SIG-M5 (cell line): ENCODE data around the gene AK9.
"Not testable (repeated sequence)": the region's sequence is repeated elsewhere in the genome, so short reads cannot be mapped to it uniquely, and the experiment has no call there.

Source experiments
- DNase-seq: peaks from one replicate; lab custom pipeline; 2025; lab: John Stamatoyannopoulos, UW

Gene AK9

GRCh38 chr6:109690737-109691621 lies at the start of gene AK9, which contains the start of gene FIG4:
AK9 (minus strand) TSS chr6:109691202; CDS start chr6:109675745, 15,457 bp downstream.
FIG4 (plus strand) TSS chr6:109691296; CDS start chr6:109691436, 140 bp downstream.
- DNase-seq, result peak; percentile 52

DNA sequence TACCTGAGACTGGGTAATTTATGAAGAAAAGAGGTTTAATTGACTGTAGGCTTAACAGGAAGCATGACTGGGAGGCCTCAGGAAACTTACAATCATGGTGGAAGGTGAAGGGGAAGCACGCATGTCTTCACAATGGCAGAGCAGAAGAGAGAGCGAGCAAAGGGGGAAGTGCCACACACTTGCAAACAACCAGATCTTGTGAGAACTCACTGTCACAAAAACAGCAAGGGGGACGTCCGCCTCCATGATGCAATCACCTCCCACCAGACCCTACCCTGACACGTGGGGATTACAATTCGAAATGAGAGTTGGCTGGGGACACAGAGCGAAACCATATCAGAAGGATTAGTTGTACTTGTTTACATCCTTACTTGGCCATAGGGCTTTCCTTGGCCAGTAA lies 49.8 kb upstream of the AK9 start:
- DNase-seq, result no peak

DNA sequence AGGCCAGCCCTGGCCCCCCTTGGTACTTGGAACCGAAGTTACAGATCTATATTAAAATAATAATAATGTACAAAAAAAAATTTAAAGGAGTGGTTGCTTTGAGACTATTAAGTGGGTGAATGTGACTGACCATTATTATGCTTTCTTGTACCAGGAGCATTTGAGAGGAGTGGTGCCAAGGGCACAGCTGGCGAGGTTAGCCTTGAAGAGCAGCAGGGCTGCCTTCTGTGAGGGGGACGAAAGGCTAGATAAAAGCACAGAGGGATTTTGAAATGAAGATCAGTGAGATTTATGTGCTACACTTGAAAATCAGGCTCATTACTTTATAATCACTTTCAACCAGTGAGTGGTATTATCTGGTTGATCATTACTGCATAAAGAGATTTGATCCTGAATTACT lies 48.7 kb upstream of the AK9 start:
- DNase-seq, result no peak

GRCh38 chr6:109738667-109739066 lies 47.7 kb upstream of the AK9 start:
- no peak for DNase-seq

- no peak for DNase-seq
Observed at GRCh38 chr6:109738255-109738654, 47.3 kb upstream of the AK9 start.

GRCh38 chr6:109736273-109737025 lies 45.4 kb upstream of the AK9 start:
- DNase-seq, result no peak

DNA sequence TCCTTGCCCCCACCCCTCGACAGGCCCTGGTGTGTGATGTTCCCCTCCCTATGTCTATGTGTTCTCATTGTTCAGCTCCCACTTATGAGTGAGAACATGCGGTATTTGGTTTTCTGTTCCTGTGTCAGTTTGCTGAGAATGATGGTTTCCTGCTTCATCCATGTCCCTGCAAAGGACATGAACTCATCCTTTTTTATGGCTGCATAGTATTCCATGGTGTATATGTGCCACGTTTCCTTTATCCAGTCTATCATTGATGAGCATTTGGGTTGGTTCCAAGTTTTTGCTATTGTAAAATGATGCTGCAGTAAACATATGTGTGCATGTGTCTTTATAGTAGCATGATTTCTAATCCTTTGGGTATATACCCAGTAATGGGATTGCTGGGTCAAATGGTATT lies 34.2 kb upstream of the AK9 start:
- not testable (repeated sequence) for DNase-seq

- no peak for DNase-seq
Observed at GRCh38 chr6:109722564-109723254, 31.7 kb upstream of the AK9 start.

GRCh38 chr6:109722011-109722410 lies 31.0 kb upstream of the AK9 start:
- DNase-seq, result no peak

- DNase-seq, result no peak
Observed at GRCh38 chr6:109720311-109720710, 29.3 kb upstream of the AK9 start.

- DNase-seq, result no peak
Observed at GRCh38 chr6:109718991-109719390, 28.0 kb upstream of the AK9 start.

- no peak for DNase-seq
Observed at GRCh38 chr6:109717971-109718370, 27.0 kb upstream of the AK9 start.

DNA sequence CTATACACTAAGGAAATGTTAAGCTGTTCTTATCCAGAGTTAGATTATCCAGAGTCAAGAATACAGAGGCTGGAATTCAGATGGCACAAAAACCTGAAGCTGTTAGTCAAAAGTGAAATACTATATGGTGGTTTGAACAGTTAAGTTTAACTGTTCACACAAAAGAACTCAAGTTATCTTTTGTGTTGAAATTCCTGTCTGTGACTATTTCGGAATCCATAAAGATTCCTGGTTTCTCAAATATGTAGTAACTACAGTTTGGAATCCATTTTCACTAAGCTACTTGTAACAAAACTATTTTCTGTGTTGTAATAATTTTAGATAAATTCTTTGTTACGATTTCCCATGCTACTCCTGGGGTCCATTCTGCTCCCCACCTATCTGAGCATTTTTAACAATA lies 24.6 kb upstream of the AK9 start:
- DNase-seq, result no peak

GRCh38 chr6:109714611-109715010 lies 23.6 kb upstream of the AK9 start:
- no peak for DNase-seq

- DNase-seq, result no peak
Observed at GRCh38 chr6:109714166-109714565, 23.2 kb upstream of the AK9 start.

DNA sequence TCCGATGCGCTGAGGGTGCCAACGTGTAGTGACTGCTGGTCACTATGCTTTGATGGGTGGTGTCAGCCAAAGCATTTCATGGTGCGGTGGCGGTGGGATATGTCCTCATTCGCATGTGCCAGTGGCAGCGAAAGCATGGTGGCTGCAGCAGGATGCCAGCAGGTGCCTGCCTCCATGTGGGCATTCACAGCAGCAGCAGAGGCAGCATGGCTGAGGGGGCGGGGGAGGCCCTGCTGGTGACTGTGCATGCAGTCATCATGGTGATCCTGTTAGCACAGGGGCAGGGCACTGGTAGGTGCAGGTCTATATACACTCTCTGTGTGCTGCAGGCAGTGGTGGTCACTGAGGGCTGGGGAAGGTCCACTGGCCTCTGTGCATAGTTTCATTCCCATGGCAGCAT lies 22.1 kb upstream of the AK9 start:
- no peak for DNase-seq

- DNase-seq, result not testable (repeated sequence)
Observed at GRCh38 chr6:109708099-109708498, 17.1 kb upstream of the AK9 start.

DNA sequence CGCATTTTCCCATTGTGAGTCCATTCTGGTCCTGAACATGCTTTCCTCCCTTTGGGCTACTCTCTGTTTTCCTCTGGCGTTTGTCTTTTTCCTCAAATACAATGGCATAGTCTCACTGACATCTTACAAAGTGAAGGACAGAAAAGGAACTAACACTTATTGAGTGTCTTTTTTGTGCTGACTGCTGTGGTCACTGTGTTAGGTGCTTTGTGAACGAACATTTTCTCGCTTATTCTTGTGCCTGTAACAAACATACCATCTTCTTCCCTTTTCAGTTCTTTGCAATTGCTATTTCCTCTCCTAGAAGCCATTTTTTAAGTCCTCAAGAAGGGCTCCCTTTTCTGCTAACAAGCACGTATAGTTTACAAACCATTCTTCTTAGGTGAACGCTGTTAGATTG lies 15.5 kb upstream of the AK9 start:
- DNase-seq, result no peak

- peak; percentile 34 for DNase-seq
Observed at GRCh38 chr6:109705258-109705657, 14.3 kb upstream of the AK9 start.

GRCh38 chr6:109702791-109703190 lies 11.8 kb upstream of the AK9 start:
- DNase-seq, result no peak

- no peak for DNase-seq
Observed at GRCh38 chr6:109701774-109702173, 10.8 kb upstream of the AK9 start.

DNA sequence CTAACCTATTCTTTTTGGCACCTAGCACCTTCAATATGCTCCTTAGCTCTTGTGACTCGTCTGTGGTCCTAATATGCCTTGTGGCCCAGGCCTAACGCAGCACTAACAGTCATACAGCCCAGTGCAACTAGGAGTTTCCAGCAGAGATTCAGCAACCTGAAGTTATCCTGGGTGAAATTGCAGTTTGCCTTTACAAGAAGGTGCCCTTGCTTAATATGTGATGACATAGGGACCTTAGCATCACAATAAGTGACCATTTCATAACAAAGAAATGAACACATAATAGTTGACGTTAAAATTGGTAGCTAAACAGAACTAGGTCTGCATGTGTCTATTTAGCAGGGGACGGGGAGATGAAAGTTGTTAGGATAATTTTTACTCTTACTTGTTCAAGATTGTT lies 10.2 kb upstream of the AK9 start:
- DNase-seq, result no peak

GRCh38 chr6:109696355-109696754 lies 5.4 kb upstream of the AK9 start:
- no peak for DNase-seq
